T1000 (cell line): ENCODE measurements around the gene SV2C.

ENCODE experiments used
- DNase-seq: peaks from one replicate; lab custom pipeline; 2025; ENCODE audit warnings: mixed read lengths; lab: John Stamatoyannopoulos, UW

The SV2C gene

DNA sequence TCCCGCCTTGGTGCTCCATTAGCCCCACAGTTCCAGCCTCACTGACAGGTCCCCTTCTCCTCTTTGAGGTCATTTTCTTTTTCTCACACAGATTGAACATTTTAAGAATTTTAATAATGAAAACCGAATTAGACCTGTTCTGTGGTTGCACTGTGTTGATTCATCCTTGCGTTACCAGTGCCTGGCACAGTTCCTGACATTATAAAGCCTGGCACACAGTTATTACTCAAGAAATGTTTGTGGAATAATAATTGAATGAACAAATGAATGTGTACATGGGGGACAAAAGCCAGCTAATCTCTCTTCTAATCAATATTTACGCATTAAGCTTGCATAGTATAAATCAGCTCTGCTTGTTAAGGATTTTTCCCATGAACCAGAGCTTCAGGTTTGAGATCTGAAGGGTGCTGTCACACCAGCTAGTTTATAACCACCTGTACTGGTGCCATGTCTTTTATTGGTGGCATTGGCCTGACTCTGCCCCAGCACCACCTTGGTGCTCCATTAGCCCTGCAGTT, 80.0 kb downstream of the SV2C start:
- no peak for DNase-seq

DNA sequence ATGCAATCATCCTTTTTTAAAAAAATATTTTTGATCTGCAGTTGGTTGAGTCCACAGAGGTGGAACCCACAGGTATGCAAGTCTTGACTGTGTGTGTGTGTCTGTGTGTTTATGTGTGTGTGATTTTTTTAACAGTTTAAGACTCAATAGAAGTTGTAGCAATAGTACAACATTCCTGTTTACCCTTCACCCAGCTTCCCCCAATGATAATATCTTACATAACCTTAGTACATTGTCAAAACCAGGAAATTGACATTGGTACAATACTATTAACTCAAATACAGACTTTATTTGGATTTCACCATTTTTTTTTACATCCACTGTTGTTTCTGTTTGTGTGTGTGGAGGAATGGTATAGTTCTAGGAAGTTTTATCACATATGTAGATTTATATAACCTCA, 81.8 kb downstream of the SV2C start:
- DNase-seq: no peak

DNA sequence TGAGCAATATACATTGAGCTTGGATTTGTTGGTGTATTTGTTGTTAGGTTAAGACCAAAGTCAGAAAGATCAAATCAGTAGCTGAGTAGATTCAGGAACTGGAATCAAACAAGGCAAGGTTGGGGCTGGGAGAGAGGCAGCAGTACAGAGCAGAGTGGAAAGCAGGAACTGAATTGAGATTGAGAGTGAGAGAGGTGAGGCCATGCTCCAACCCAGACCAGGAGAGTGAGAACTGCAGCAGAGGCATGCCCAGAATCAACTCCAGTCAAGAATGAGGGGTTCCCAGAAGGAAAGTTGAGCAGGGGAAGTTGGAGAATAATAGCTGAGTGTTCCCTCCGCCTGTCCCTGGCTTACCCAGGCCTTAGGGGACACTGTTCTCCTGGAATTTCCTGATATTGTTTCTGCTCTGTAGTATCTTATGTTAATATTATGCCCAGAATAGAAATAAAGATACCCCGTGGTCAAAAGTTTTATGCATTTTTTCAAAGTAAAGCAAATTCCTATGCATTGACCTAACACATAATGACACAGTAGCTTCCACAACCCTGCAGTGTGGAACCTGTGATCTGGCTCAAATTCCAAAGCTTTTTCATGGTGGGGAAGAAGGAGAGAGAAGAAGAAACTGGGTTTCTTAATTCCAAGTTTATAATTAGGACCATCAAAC, 82.7 kb downstream of the SV2C start:
- DNase-seq: no peak

DNA sequence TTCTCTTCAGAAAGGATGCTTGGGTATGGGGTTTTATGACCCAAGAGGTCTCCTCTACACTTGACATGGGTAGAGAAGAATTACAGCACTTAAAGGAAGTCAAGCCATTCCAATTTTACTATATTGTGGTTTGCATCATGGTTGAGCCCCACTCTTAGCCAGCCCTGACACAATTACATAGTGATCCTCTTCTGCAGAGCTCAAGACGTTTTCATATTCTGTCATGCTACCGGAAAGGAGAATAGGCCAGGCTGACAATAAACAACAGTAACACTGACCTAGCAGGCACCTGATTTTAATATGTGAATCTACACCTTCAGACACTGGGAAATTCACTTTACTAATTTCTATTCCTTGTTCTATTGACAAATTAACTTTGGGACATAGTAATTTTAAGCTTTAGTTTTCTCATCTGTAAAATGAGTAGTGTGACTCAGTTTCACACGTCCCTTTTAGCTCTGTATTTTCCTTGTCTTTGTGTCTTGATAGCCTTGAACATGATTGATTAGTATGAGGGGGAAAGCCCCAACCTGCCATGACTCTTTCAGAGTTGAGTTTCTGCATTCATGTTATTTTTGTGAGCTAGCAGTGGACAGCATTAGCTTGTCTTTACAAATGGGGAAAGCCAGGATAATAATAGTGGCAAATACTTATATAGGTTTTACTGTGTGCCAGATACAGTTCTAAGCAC, 83.8 kb downstream of the SV2C start:
- DNase-seq: no peak

DNA sequence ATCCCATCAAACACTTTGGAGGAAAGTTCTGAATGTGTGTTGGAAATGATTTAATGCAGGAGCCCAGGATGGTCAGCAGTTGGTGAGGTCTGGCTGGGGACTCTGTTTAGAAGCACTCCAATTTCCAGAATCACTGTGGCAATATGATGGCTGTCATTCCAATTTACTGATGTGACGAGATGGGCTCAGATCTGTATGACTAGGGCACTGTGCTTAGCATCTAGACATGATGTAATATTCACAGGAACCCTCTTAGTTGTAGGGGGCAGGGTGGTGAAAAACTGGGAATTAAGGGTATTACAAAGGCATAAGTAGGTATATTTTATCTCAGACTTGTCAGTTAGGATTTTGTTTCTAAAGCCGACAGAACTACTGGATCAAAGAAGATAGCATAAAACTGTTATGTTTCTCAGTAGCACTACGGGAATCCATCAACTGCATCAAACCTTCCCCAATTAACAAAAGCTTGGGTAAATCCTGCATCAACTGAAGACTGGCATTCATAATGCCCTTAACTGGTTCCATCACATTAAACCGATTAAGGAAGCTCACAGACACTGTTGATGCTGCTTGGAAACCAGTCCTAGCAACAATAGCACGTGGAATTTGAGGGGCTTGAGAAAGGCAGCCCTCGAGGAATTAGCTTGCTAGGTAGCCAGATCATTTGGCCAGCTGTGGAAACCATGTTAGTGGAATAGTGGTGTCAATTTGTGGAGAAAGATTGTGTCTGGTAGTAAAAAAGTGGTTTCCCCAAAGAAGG, 86.1 kb downstream of the SV2C start:
- no peak for DNase-seq

- no peak for DNase-seq
Observed at GRCh38 chr5:76174101-76174500, 90.9 kb downstream of the SV2C start.

- DNase-seq: no peak
Observed at GRCh38 chr5:76175051-76175666, 92.0 kb downstream of the SV2C start.

DNA sequence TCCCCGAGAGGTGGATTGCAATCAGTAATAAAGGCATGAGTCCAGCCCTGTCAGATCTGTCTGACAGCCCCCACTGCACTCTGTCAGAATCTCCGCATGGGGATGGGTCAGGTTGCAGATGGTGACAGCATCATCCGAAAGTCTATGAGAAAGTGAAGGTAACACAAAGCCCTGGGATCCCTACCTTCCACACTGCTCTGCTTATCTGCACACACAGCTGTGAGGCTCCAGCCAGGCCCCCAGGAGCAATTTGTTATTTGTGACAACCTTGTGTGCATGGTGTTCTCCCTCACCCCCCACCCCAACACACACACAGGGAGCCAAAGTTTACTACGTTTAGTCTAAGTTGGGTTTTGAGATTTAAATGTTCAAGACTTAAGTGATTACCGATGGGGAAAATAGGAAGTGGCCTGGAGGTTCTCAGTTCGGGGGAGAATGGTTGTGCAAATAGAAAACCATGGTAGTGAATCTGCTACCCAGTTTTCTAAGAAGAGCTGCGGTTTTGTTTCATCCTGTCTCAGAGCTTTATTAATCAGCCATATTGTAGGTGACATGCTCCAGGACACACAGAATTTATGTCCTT, 92.7 kb downstream of the SV2C start:
- no peak for DNase-seq

- no peak for DNase-seq
Observed at GRCh38 chr5:76177978-76178377, 94.8 kb downstream of the SV2C start.

DNA sequence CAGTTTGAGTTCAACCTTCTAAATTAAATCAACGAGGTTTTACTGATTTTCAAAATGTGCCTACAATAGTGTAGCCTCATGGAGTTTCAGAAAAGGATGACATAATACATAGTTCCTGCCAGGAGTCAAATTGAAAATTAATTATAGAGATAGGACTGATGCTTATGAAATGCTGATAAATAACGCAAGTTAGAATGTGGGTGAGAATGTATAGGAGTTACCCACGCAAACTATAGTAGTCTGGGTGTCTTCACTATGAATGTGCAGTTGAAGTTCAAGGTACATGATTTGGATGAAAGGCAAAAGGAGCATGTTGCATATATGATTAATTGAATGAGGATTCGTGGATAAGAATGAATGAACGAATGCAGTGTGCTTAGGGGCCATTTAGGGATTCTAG, 95.7 kb downstream of the SV2C start:
- no peak for DNase-seq

DNA sequence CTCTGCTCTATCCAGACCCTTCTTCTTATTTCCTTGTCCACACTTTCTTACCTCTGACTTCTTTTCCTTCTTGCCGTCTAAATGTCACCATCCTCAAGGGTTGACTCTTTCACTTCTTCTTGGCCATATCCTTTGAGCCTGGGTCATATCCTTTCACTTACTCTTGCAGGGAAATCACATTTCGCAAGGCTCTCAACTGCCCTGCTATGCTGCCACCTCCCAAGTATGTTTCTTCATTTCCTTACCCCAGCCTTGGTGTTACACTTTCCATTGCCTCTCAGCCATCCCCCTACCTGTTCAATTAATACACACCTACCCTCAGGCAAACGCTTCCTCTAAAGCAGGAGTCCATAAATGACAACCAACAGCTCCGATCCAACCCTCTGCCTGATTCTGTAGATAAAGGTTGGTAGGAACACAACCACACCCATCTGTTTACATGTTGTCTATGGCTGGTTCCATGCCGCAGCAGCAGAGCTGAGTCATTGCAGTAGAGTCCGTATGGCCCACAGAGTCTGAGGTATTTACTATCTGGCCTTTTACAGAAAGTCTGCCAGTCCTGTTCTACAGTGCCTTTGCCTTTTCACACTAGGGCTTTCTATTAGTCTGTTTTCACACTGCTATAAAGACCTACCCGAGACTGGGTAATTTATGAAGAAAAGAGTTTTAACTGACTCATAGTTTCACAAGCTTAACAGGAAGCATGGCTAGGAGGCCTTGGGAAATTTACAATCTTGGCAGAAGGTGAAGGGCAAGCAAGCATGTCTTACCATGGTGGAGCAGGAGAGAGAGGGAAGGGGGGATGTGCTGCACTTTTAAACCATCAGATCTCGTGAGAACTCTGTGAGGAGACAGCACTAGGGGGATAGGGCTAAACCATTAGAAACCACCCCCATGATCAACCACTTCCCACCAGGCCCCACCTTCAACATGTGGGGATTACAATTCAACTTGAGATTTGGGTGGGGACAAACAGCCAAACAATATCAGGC, 97.9 kb downstream of the SV2C start:
- no peak for DNase-seq

DNA sequence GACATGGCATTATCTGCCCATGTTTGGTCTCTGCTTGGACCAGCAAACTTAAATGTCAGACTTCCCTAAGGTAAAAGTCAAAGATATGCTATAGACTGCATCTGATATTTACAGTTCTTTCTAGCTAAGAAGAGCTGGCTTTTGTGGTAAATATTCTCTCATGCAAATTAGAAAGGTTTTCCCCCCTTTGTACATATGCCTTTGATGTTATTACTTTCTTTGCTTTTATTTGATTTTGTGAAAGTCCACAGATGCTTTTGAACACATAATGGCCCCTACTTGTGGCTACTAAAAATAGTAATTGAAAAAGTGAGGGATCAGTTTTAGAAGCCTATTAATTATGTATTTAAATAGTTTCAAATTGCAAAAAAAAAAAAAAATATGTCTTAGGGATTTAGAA, 104.2 kb downstream of the SV2C start:
- no peak for DNase-seq

- no peak for DNase-seq
Observed at GRCh38 chr5:76190356-76190755, 107.2 kb downstream of the SV2C start.

DNA sequence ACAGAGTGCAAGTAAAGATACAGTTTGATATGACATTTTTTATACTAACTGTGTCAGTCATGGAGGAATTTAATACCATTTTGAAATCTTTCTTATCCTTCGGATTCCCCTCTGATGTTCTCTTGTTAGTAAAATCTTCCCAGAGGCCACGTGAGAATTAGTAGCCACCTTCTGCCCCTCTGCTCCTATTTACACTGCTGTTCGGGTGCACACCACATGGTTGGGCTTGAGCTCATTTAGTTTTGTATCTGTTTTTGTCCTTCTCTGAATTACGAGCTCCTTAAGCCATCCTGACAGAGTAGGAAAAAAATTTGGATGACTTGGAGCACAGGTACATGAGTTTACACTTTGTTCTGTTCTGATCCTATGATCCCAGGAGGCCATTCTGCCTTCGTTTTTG, 109.7 kb downstream of the SV2C start:
- DNase-seq: no peak

DNA sequence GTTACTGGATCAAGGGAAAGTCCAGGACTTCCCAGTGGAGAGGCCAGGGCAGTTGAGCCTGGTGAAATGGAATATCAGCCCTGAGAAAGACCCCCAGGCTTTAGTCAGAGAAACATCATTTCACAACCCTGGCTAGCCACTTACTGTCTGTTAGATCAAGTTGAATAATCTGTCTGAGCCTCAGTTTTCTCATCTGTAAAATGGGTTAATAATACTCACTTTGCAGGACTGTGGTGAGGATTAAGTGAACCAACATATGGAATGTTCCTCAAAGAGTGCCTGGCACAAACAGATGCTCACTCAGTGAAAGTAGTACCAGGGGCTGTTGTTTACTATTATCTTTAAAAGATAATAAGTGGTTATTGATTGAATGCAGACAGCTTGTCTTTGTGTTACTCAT, 110.5 kb downstream of the SV2C start:
- DNase-seq: no peak

- DNase-seq: no peak
Observed at GRCh38 chr5:76194340-76194739, 111.2 kb downstream of the SV2C start.

DNA sequence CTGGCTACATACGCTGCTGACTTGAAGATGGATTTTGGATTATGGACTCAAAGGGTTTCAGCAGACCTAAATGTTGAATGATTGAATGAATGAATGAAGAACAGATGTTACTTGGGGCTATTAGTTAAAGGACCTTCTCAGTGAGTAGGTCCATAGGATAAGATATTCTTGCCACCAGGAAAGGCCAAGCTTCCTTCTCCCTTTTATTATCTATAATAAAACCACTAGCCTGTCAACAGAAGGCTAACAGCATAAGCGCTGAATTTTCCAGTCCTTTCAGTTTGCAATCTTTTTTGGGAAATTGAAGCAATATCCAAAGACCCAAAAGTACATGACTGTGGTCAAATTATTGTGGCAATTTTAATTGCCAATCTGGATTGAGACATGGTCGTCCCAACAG, 113.3 kb downstream of the SV2C start:
- DNase-seq: no peak

- no peak for DNase-seq
Observed at GRCh38 chr5:76196886-76197489, 113.8 kb downstream of the SV2C start.

DNA sequence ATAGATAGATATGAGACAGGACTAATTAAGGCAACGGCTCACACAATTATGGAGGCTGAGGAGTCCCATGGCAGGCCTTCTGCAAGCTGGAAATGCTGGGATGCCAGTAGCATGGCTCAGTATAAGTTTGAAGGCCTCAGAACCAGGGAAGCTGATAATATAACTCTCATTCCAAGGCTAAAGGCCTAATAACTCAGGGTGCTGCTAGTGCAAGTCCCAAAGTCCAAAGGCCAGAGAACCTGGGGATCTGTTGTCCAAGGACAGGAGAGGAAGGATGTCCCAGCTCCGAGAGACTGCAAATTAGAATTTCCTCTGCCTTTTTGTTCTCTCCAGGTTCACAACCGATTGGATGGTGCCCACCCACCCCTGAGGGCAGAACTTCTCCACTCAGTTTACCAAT, 114.5 kb downstream of the SV2C start:
- DNase-seq: no peak
